GM18502 (cell line): ENCODE measurements around the gene ITM2C.

Experiments used
- ATAC-seq: cut with Tn5 transposase; IDR thresholded peaks from one replicate; pipeline ENCODE4 v1.9.1; 2021; ENCODE audit warnings: mild to moderate bottlenecking; ENCODE audit not compliant: unreplicated experiment, poor library complexity

ITM2C gene

GRCh38 chr2:230905448-230906421, 41.0 kb downstream of the ITM2C start:
- no peak for ATAC-seq

GRCh38 chr2:230906471-230907230, 41.9 kb downstream of the ITM2C start:
- ATAC-seq = no peak

GRCh38 chr2:230907361-230908091, 42.8 kb downstream of the ITM2C start:
- ATAC-seq = no peak

DNA sequence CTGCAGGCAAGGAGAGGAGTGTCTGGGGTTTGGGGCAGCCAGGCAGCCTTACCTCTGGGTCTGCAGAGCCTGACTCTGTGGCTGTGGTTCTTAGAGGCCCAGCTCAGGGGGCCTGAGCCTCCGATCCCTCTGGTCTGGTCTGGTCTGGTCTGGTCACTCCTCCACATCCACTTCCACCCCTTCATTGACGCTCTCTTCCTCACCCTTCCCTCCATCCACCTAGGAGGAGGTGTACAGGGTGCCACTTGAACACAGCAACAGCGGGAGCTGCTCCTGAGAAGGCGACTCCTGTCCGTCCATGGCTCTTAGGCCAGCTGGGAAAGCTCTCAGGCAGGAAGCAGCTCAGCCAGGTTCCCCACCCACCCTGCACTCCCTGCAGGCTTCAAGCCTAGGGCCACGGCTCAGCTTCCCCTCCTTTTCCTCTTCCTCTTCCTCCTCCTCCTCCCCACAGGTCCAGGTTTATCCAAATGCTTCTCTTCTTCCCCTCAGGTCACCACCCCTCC, 43.4 kb downstream of the ITM2C start:
- ATAC-seq = no peak

- no peak for ATAC-seq
Measured at GRCh38 chr2:230908595-230909191, 44.0 kb downstream of the ITM2C start.

GRCh38 chr2:230909841-230910545, 45.3 kb downstream of the ITM2C start:
- ATAC-seq = no peak

GRCh38 chr2:230910546-230911177, 45.9 kb downstream of the ITM2C start:
- no peak for ATAC-seq

DNA sequence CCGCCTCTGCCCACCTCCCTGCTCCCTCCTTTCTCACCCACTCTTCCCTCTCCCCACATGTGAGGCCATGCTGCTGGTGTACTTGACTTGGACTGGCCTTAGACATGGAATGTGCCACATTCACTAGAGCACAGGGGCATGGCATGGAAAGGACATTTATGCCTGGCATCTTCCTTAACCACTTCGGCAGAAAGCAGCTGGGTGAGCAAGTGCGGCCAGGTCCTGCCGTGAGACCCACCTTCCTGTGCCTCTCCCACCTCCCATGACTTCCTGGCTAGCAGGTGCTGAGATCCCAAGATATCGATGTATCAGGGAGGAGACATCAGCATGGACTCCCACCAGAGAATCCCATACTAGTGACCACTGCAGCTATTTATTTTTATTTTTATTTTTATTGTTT, 47.3 kb downstream of the ITM2C start:
- ATAC-seq = no peak

- ATAC-seq = no peak
Measured at GRCh38 chr2:230912724-230913123, 48.0 kb downstream of the ITM2C start.

GRCh38 chr2:230913406-230914143, 48.8 kb downstream of the ITM2C start:
- ATAC-seq = peak; percentile 45

GRCh38 chr2:230914886-230915285, 50.1 kb downstream of the ITM2C start:
- ATAC-seq = no peak

- ATAC-seq = no peak
Measured at GRCh38 chr2:230915319-230915718, 50.6 kb downstream of the ITM2C start.

DNA sequence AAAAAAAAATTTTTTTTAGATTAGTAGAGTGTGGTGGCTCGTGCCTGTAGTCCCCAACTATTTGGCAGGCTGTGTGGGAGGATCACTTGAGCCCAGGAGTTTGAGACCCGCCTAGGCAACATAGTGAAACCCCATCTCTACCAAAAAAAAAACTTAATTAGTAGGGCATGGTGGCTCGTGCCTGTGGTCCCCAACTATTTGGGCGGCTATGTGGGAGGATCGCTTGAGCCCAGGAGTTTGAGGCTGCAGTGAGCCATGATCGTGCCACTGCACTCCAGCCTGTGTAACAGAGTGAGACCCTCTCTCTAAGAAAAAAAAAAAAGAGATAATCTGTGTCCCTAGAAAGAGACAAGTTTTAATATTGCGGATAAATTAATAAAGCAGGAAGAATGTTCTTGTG, 51.5 kb downstream of the ITM2C start:
- ATAC-seq = no peak

DNA sequence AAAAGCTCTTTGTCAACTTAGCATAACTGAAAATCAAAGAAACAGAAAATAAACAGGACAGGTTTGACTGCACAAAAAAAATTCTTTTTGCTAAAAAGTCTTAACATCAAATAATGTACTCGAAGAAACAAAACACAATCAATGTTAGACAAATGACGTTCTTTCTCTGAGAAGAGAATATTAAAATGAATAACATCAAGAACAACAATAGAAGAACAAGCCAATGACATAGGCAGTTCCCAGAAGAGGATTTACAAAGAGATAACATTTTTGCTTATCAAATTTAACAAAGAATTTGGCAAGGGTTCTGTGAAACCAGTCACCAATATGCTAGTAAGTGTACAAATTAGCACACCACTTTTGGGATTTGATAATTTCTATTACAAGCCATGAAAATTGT, 54.5 kb downstream of the ITM2C start:
- no peak for ATAC-seq

DNA sequence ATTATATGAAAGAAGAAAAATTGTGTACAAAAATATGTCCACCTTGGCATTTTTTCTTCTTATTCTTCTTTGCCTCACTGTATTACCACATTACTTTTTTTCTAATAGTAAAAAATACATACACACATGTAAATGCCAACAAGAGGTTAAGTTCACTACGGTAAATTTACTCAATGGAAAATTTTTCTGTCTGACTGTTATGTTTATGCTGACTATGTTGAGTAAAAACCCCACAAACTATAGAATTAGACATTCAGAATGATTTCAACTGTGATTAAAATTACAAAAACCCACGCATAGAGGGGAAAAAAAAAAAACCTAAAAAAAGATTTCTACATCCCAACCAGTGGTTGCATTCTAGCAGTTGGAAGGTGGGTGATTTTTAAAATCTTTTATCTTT, 54.9 kb downstream of the ITM2C start:
- no peak for ATAC-seq

DNA sequence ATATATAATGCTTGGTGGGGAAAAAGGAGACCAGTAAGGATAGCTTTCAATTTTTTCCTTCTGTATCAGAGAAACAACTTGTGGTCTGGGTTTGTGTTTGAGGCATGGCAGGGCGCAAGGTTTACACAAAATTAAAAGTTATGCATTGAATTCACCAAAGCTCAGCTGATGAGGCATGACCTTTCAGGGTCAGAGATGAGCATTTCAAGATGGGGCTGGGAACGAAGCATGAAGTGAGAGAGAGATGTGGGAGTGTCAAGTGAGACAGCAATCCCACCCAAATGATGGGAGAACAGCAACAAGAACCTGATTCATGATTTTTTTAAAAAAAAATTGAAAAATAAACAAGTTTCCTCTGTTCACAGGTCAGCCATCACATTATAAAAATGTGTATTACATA, 55.4 kb downstream of the ITM2C start:
- no peak for ATAC-seq

DNA sequence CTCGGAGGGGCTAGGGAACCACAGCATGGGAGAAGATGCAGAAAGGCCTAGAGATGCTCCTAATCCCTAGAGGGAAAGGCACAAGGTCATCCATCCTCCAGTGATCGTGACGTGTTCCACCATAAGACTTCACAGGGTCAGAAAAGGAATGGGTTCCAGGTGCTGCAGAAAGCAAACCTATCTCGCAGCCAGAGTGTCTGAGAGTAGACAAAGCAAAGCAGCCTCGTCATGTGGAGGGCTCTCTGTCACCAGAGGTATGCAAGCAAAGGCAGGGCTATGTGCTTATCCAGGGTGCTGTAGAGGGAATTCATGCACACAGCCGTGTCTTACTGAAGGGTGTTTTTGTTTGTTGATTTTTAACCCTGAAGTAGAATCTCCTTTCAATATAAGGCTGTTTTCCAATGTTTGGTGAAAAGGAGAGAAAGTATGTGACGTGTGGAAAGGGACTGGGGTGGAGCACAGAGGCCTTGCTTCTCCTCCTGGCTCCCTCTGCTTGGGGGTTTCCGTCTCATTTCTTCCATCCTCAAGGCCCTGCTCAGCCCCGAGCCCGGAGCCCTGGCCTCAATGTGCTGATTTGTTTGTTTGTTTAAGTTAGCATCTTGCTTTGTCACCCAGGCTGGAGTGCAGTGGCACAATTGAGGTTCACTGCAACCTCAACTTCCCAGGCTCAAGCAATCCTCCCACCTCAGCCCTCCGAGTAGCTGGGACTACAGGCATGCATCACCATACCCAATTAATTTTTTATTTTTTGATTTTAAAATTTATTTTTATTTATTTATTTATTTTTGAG, 57.3 kb downstream of the ITM2C start:
- no peak for ATAC-seq
